Fibroblast of peridontal ligament (primary cell): ENCODE measurements around the gene WNT10A.

Experiments used
- DNase-seq: peaks from one replicate; pipeline ENCODE4 v3.0.0-alpha.2; 2010; ENCODE audit errors: extremely low read depth

WNT10A gene

DNA sequence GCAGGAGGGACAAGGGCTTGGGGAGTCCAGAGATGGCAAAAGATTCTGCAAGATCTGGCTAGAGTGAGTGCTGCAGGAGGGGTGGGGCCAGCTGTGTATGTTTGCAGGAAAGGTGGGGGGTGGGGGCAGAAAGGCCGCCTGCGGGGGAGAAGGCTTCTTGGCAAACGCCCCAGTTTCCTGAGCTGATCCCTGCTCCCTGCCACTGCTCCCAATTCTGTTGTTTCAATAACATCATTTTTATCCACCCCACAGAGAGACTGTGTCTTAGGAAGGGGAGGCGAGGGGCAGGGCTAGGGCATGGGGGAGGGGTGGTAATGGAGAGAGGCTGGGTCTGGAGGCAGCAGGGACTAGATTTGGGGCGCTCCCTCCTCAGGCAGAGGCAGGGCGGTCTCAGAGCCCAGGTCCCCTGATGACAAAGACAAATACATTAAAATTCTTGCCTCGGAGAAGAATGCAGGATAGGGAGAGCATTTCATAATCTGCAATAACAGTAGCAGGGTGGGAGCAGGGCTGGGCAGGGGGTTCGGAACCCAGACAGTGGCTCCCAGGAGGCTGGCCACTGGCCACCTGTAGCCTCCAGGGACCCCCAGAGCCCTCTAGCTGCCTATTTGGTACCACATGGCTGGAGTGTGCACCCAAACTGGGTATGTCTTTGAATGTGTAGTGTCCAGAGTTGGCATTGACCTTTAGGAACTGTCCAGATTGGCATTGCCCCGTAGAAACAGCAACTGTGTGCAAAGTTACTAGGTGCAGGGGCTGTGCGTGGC lies 23.1 kb upstream of the WNT10A start:
- DNase-seq: no peak

DNA sequence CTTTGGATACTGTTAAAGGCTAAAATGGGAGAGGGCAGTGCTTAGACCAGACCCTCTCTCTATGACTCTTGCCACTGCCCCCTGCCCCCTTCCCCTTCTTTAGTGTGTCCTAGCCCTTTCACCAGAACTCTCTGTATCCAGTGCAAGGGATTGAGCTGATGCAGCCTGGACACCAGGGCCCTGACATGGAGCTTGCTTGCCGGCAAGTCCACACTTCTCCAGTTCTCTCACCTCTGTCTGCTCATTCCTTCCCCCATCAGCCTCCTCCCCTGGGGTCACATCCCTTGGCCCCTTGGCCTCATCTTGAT lies 22.6 kb upstream of the WNT10A start:
- DNase-seq: no peak

- no peak for DNase-seq
Observed at GRCh38 chr2:218858671-218859555, 21.7 kb upstream of the WNT10A start.

DNA sequence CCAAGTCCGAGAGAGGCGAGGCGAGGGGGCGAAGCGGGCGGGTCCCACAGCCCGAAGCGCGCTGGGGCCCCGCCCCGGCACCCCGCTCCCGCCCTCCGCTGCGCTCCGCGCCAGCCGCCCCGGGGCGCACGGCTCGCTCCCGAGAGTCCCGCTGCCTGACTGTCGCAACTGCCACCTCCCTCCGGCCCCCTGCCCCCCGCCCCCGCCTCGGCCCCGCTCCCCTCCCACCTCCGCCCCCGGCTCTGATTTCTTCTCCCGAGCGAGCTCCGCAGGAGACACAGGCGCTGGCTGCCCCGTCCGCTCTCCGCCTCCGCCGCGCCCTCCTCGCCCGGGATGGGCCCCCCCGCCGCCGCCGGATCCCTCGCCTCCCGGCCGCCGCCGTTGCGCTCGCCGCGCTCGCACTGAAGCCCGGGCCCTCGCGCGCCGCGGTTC lies 21.1 kb upstream of the WNT10A start, which contains the start of gene WNT6:
Gene WNT6, plus strand, starts transcription at position 250 of the 432 bp plus-strand sequence. CDS start 233 bp downstream, outside the sequence.
- DNase-seq: no peak

DNA sequence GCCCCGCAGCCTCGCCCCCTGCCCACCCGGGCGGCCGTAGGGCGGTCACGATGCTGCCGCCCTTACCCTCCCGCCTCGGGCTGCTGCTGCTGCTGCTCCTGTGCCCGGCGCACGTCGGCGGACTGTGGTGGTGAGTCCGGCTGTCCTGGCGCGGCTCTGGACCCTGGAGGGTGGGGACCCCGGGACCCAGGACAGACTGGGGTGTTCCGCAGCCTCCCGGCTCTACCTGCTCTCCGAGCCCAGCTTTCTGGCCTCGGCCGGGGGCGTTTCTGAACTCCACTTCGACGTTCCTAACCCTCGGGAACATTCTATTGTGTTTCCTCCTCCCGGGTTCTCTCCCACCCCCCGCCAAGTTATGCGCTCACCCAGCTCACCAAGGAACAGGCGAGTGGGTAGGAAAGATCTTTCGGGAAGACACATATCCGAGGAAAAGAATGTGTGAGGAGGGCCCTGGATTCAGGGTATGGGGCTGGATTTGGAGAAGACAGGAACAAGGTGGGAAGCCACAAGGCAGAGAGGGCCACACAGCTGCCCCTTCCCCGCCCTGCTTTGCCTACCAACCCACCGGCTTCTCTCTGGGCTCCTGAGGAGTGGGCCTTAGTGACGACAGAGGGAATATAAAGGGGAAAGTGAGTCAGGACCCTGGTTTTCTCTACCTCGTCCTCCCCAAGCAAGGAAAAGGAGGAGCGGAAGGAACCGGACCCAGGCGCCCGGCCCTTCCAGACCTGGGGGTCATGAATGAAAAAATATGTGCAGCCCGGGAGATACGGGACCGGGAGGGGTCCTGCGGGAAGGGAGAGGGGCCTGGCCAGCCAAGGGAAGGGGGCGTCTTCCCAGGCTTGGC lies 20.4 kb upstream of the WNT10A start:
- DNase-seq: no peak

DNA sequence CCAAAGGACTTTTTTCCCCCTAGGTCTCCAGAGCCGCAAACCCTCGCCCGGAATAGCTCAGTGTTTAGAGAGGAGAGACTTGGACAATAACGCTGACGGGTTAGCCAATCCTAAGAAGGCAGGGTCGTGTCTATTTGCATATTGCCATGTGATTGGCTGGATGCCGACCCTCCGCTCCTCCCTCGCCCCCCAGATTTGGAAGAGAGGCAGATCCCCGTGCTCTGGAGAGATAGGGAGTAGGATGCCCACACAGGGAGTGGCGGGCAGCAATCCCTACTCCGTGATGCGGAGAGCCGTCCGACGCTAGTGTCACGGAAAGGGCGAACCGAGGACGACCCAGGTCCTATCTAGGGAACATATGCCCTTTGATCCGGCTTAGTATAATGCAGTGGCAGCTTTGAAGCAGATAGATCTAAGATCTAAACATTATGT lies 19.7 kb upstream of the WNT10A start:
- DNase-seq: no peak

DNA sequence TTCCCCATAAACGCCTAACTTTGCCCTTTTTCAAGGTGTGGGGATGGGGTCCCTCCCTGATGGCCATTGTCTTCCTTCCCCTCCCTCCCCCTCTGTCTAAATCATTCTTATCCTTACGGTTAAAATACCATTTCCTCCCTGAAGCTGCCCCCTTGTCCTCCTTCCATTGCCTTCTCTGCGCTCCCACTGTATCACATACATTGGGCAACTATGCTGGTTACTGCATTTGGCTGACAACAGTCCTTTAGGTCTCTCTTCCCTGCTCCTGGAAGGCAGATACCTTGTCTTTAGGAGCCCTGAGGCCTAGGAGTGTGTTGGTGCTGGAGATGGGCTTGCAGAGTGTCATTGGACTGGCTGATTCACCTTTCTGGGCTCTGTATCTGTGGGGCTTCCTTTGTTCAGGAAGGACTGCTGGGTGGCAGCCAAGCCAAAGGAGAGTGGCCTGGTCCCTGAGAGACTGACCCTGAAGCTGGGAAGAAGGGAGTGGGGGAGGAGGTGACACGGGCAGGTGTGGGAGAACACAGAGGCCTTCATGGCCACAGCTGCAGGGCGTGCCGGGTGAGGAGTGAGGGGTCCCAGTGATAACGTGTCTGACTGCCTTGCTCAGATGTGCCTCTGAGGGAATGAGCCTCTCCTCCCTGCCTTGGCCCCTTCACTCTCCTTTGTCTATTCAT lies 18.9 kb upstream of the WNT10A start:
- no peak for DNase-seq

DNA sequence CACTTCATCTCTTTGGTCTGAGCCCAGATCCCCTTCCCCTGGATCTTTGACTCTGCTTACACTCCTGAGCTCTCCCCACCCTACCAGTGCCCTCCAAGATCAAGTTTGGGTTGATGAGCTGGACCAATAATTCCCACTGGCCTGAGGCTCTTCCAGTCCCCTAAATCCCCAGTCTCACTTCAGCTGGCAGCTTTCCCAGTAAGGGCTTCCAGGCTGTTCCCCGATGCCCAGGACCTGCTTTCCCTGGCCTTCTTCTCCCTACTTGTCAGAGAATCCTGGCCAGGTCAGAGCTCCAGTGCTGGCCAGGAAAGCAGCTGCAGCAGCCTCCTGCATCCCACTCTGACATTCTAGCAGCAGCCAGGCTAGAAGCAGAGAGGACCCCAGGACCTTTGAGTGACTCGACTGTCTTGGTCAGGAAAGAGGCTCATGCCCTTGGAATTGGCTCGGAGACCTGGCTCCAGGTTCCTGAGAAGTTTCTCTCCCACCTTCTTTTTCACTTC lies 17.6 kb upstream of the WNT10A start:
- DNase-seq: no peak

DNA sequence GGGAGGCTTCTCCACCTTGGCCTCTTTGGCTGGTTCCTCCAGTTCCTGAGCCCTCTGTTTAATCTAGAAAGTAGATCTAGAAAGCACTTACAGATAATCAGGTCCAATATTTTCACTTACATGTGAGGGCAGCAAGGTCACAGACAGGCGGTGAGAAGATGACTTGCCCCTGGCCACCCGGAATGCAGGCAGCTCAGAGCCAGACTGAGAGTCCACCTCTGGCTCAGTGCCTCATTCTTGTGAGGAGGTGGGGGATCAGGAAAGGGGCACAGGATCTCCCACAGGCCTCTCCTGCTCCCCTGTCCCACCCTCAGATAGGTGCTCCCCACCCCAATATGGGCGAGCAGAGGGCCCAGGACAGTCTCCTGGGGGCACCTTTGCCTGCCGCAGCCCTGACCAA lies 15.3 kb upstream of the WNT10A start:
- DNase-seq: no peak

- DNase-seq: no peak
Observed at GRCh38 chr2:218865999-218866398, 14.7 kb upstream of the WNT10A start.

GRCh38 chr2:218867900-218868299 lies 12.8 kb upstream of the WNT10A start:
- no peak for DNase-seq

DNA sequence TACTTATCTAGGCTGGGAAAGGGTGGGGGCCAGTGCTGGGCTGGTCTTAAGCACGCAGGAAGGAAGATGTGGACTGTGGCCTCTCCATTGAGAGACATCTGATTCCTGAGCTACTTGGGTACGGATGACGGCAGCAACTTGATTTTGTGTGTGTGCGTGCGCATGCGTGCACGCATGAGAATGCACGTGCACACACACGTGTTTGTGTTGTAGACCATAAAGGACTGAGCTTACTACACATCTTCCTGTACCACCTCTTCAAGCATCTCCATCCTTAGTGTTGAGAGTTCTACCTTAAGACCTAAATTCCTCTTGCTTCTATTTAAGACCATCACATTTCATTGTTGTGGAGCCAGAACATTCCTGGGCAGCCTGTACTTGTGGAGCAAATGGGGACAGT lies 11.6 kb upstream of the WNT10A start:
- no peak for DNase-seq

DNA sequence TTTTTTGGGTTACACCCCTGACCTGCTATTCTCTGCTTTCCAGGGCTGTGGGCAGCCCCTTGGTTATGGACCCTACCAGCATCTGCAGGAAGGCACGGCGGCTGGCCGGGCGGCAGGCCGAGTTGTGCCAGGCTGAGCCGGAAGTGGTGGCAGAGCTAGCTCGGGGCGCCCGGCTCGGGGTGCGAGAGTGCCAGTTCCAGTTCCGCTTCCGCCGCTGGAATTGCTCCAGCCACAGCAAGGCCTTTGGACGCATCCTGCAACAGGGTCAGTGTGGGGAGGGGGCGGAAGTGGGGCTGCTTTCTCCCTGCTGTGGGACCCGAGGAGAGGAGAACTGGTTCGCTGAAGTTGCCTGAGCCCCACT lies 9.7 kb upstream of the WNT10A start:
- no peak for DNase-seq

DNA sequence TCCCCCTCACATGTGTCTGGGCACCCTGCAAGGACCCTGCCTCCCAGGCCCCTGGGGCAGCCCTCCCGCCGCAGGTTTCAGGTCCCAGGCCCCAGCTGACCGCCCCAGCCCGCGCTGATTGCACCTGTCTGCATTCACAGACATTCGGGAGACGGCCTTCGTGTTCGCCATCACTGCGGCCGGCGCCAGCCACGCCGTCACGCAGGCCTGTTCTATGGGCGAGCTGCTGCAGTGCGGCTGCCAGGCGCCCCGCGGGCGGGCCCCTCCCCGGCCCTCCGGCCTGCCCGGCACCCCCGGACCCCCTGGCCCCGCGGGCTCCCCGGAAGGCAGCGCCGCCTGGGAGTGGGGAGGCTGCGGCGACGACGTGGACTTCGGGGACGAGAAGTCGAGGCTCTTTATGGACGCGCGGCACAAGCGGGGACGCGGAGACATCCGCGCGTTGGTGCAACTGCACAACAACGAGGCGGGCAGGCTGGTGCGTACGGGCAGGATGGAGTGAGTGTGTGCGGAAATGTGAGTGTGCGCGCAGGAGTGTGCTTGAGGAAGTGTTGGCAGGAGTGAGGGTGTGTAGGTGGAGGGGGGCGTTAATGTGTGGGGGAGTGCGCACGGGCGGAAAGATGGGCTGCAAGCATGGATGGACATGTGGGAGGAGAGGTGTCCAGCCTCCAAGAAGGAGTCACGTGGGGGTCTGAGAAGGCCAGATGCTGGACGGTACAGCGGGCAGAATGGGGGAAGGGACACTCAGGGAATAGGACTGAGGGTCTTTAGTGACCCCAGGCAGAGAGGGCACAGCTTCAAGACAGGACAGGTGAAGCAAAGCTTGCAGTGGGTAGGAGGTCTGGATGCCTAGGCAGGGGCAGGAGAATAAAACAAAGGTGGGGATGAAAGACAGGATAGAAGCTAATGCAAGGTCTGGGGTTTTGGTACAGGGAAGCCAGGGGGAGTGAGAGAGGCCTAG lies 9.0 kb upstream of the WNT10A start:
- no peak for DNase-seq

DNA sequence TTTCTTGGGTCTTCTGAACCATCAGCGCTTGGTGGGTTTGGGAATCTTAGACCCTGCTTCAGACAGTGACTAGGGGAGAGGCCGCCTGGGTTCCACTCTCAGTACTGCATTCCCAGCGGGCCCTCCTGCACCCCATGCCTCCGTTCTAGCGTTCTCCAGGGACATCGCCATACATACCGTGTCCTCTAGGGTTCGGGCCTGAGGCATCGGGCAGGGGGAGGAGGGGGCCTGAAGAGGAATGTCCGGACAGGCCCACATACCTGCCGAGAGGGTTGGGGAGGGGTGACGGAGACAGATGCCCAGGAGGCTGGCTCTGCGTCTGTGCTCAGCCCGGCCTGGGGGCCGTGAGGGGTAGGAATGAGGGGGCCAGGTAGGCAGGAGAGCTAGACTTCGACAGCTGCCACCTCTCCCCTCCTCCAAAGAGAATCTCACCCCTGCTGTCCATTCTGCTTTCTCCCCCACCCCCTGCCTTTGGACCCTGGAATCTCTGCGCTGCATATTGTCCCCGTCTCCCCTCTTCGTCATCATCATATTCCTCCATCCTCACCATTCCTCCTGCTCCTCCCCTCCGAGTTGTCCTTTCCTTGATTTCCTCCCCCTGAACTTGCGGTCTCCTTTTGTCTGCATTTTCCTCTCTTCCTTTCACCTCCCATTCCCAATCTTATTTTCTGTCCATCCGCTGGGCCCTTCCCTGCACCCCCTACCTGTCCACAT lies 7.8 kb upstream of the WNT10A start:
- no peak for DNase-seq

DNA sequence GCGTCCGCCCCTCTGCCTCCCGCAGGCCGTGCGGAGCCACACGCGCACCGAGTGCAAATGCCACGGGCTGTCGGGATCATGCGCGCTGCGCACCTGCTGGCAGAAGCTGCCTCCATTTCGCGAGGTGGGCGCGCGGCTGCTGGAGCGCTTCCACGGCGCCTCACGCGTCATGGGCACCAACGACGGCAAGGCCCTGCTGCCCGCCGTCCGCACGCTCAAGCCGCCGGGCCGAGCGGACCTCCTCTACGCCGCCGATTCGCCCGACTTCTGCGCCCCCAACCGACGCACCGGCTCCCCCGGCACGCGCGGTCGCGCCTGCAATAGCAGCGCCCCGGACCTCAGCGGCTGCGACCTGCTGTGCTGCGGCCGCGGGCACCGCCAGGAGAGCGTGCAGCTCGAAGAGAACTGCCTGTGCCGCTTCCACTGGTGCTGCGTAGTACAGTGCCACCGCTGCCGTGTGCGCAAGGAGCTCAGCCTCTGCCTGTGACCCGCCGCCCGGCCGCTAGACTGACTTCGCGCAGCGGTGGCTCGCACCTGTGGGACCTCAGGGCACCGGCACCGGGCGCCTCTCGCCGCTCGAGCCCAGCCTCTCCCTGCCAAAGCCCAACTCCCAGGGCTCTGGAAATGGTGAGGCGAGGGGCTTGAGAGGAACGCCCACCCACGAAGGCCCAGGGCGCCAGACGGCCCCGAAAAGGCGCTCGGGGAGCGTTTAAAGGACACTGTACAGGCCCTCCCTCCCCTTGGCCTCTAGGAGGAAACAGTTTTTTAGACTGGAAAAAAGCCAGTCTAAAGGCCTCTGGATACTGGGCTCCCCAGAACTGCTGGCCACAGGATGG lies 7.1 kb upstream of the WNT10A start:
- DNase-seq: no peak

DNA sequence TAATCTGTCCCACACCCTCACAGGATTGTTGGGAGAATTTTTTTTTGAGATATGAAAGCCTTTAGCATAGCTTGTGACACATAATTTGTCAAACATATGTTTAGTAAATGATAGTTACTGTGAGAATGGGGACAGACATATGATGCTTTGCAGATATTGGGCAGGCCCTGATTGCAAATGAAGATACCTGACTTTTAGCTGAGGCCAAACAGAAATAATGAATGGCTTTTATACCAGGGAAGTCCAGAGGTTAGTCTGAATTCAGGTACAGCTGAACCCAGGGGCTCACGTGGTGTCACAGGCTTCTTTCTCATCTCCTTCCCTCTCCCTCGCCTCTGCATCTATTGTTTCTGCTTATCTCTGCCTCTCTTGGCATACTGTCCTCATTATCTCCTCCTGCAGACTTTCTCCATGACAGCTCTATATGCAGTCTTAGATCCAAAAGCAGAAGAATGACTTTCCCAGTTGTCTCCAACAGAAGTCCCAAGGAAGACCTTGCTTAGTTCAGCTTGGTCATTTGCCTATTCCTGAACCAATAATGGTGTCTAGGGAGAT lies 4.9 kb upstream of the WNT10A start:
- DNase-seq: no peak

DNA sequence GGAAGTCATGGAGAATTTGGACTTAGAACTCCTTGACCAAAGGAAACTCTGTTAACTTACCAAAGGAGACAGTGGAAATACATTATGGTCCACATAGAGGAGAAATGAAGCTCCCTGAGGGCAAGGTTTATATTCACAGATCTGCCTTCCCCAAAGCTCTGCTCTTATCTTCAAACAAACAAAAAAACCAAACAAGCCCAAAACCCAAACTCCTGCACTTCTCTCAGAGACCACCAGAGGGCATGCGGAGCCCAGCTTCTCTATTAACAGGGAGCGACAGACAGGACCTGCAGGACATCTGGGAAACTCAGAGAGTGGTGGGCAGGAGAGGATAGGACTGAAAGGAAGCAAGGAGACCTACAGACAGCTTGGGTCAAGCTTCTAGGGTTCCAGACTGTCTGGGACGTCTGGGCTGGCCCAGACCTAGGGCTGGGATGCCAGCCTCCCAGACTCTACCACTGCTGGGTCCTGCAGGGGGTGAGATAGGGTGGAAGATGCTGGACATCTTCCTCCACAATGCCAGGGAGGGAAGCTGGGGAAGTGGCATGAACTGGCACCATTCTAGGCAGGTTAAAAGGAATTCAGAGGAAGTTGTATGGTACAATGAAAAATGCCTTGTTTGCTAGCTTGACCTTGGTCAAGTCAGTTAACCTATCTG lies 4.0 kb upstream of the WNT10A start:
- DNase-seq: peak; percentile 71
